ENCODE measurements around the gene FAM83F. TPM values are rescaled to one million over a fixed set of nuclear protein-coding genes. Genes with fewer than 3 reads are reported as not detected.

Gene FAM83F
- total RNA-seq, 1 donor from 2014 or later: 0.13 TPM

GRCh38 chr22:40009292-40009774, 14.6 kb downstream of the FAM83F start:
- H3K27me3 Mint-ChIP-seq: peaks cover 51% of the 10 kb centered on the region
- POLR2A ChIA-PET: no interaction called here
- no peak overlapping the region for H3K27ac Mint-ChIP-seq

GRCh38 chr22:40009951-40010671, 15.4 kb downstream of the FAM83F start:
- Mint-ChIP-seq H3K4me3 (no peak overlapping the region), H3K27ac (no peak overlapping the region), H3K27me3 (peaks cover 49% of the 10 kb centered on the region), H3K36me3 (ENCODE audit: low read depth) (no peaks in the 10 kb centered on the region), H3K4me1 (no peaks in the 10 kb centered on the region), H3K9me3 (no peaks in the 10 kb centered on the region)
- ChIA-PET CTCF (no interaction called here), POLR2A (no interaction called here)
- DNase-seq (no peak), ATAC-seq (ENCODE audit: low read depth) (no peak)
- intact Hi-C loops (cut with micrococcal nuclease): no loop called here
- TF ChIP-seq CTCF (IDR thresholded peaks at IDR 0.05): no peak

More at GRCh38 chr22:40009292-40009774, 14.6 kb downstream of the FAM83F start:
- ATAC-seq (ENCODE audit: low read depth): no peak
- Mint-ChIP-seq H3K36me3 (ENCODE audit: low read depth) (no peaks in the 10 kb centered on the region), H3K4me1 (no peaks in the 10 kb centered on the region), H3K9me3 (no peaks in the 10 kb centered on the region), H3K4me3 (no peak overlapping the region)
- no peak for TF ChIP-seq CTCF (IDR thresholded peaks at IDR 0.05)
- intact Hi-C loops (cut with micrococcal nuclease): no loop called here
- DNase-seq: no peak
- CTCF ChIA-PET: interaction anchor here (1.0 kb wide), 1 partner anchor 28 kb away, joined by 3 read pairs; no protein-coding TSS in a partner anchor

GRCh38 chr22:40010746-40011145, 16.0 kb downstream of the FAM83F start:
- Mint-ChIP-seq H3K4me3 (no peak overlapping the region), H3K27me3 (peaks cover 51% of the 10 kb centered on the region)

GRCh38 chr22:40014667-40015248, 20.0 kb downstream of the FAM83F start:
- CTCF ChIA-PET: no interaction called here
- no peaks in the 10 kb centered on the region for H3K9me3 Mint-ChIP-seq

More at GRCh38 chr22:40010746-40011145, 16.0 kb downstream of the FAM83F start:
- no peak for DNase-seq
- no peak overlapping the region for H3K27ac Mint-ChIP-seq
- no peaks in the 10 kb centered on the region for H3K9me3 Mint-ChIP-seq
- TF ChIP-seq CTCF (IDR thresholded peaks at IDR 0.05): no peak
- intact Hi-C loops (cut with micrococcal nuclease): no loop called here
- no peaks in the 10 kb centered on the region for H3K4me1 Mint-ChIP-seq
- ATAC-seq (ENCODE audit: low read depth): no peak
- H3K36me3 Mint-ChIP-seq (ENCODE audit: low read depth): no peaks in the 10 kb centered on the region
- ChIA-PET POLR2A (no interaction called here), CTCF (no interaction called here)

More at GRCh38 chr22:40014667-40015248, 20.0 kb downstream of the FAM83F start:
- intact Hi-C loops (cut with micrococcal nuclease): no loop called here
- no peak for TF ChIP-seq CTCF (IDR thresholded peaks at IDR 0.05)
- ATAC-seq (ENCODE audit: low read depth) (no peak), DNase-seq (no peak)
- Mint-ChIP-seq H3K36me3 (ENCODE audit: low read depth) (no peaks in the 10 kb centered on the region), H3K4me3 (no peak overlapping the region), H3K4me1 (no peaks in the 10 kb centered on the region), H3K27ac (no peak overlapping the region), H3K27me3 (peaks cover 27% of the 10 kb centered on the region)
- POLR2A ChIA-PET: no interaction called here
